ENCODE measurements around the gene PXMP2.
"Not testable (repeated sequence)": the region's sequence is repeated elsewhere in the genome, so short reads cannot be mapped to it uniquely, and the experiment has no call there.

PXMP2 gene

GRCh38 chr12:132747896-132748295 lies 60.5 kb downstream of the PXMP2 start:
- no peak for DNase-seq (ENCODE audit: low read depth in 2 of 2)

GRCh38 chr12:132748319-132748718 lies 60.9 kb downstream of the PXMP2 start:
- no peak for DNase-seq (ENCODE audit: low read depth in 2 of 2)

- DNase-seq (ENCODE audit: low read depth in 2 of 2) = not testable (repeated sequence)
Measured at GRCh38 chr12:132753670-132754069, 66.3 kb downstream of the PXMP2 start.

- no peak for DNase-seq (ENCODE audit: low read depth in 2 of 2)
Measured at GRCh38 chr12:132754160-132754932, 67.0 kb downstream of the PXMP2 start.

All from stimulated activated CD8-positive, alpha-beta memory T cell treated with anti-CD3 and anti-CD28 coated beads, Interleukin-2, amount 100 ng/mL, for 48 hours (primary cell).